Stimulated activated CD8-positive, alpha-beta memory T cell treated with anti-CD3 and anti-CD28 coated beads, Interleukin-15, amount 100 ng/mL, for 1 hour (primary cell): ENCODE results near the gene C14orf93.
"Not testable (repeated sequence)": the region's sequence is repeated elsewhere in the genome, so short reads cannot be mapped to it uniquely, and the experiment has no call there.

Source experiments
- DNase-seq: peaks from one replicate; pipeline ENCODE4 v3.0.0-alpha.2; 2020; ENCODE audit warnings: low read depth

C14orf93 gene

DNA sequence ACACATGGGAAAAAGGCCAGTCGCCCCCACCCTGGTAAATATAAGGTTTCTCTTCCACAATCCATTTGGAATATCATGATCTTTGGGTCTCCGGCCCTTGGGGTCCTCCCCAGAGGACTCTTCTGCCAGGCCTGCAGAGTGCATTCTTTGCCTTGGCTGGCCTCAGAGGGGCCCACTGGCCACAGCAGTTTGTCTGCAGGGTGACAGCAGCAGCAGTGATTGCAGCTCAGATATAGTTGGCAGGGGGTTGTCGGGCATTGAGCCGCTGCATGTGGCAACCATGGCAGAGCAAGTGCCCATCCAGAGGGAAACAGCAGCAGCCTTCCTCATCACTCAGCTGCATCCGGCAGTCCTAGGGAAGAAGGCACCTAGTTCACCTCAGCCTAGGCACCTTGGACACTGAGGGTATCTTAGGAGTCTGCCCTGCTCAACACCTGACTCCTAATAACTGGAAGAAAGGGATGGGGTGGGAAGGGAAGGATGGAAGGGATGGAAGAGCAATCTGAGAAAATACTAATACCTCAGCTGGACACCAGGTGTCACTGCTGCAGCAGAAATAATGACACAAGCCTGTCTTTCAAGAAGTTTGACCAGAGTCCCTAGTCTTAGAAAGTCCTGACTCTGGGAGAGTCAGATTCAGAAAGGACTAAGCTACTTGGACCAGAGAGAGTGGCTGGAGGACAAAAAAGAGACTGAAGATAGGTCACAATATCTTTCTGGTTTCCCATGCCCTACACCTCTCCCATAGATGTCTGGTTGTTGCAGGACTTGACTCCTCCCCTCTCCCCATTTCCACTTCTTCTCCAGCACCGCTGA lies 36.5 kb downstream of the C14orf93 start:
- no peak for DNase-seq

DNA sequence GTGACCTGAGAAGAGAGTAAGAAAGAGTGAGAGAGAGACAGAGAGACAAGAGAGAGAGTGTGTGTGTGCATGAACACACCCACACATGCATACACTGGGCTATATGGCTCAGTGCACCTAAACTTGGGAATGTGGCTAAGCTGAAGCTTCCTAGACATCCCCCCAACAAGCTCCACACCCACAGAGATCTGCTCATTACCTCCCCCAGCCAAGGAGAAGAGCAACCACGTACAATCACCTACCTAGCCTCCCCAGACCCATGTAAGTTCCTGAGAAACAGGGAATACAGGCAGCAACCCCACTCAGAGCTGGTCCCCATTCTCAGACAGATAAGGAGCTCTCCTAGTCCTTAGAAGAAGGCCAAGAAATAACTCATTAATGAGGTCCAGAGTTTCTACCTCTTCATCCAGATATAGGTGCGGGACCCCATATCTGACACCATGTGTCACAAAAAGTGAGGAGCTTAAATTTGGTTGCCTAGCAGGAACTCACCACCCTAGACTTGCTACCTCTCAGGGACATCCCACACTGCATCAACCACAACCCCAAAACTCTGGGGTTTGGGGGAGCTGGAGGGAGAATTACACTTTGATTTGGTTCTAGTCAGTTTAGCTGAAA lies 37.5 kb downstream of the C14orf93 start:
- no peak for DNase-seq

DNA sequence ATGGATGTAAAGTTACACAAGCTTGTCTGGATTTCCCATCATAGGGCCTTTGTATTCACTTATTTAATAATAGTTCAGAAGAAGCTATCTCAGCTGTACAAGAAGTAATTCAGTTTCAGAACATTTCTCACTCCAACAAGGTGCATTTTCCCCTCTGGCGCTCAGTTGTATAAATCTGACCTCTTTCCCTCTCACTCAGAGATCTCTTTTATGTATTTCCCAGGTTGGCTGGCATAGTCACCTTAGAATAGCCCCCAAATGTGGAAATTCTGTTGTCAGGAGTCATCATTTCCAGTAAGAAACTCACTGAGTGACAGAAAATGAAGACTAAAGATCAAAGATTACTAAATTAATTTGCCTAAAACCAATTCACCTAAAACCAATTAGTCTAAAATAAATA lies 38.8 kb downstream of the C14orf93 start:
- no peak for DNase-seq

DNA sequence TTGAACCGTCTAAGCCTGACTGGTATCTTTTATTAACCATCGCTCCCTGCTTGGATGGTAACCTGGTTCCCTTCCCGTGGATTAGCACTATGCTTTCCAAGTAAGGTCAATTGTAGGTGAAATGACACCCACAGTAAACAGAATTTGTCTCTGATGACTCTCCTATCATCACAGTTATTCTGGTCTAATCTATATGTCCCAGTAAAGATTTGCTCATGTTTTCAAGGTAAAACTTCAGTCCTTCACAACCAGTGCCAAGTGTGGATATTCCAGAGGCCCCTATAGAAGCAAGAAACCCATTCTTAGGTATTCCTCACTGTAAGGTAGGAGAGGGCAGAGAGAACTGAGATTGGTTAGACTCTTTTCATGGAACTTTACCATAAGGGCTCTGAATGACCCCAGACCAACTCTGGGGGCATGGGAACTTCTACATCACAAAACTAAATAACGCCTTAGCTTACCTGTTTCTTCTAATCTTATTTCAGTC lies 43.1 kb downstream of the C14orf93 start:
- no peak for DNase-seq

DNA sequence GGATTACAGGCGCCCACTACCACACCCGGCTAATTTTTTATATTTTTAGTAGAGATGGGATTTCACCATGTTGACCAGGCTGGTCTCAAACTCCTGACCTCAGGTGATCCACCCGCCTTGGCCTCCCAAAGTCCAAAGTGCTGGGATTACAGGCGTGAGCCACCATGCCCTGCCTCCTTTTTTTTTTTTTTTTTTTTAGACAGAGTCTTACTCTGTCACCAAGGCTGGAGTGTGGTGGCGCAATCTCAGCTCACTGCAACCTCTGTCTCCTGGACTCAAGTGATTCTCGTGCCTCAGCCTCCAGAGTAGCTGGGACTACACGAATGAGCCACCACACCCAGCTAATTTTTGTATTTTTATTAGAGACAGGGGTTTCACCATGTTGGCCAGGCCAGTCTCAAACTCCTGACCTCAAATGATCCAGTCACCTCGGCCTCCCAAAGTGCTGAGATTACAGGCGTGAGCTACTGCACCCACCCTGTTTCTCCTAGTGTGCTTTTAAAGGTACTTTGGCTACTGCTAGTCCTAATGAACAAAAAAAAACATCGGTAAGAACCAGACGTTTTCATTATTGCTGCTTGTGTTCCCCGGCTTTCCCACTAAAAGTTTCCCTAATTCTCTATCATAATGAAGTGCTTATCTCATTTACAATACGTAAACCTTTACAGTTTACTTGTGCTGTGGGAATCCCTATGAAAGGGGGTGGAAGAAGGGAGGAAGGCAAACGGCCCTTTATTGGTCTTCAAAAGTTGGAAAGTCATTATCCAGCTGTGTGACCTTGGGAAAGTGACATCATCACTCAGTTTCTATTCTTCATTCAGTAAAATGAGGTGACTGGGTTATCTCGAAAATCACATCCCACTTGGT lies 43.8 kb downstream of the C14orf93 start:
- not testable (repeated sequence) for DNase-seq

DNA sequence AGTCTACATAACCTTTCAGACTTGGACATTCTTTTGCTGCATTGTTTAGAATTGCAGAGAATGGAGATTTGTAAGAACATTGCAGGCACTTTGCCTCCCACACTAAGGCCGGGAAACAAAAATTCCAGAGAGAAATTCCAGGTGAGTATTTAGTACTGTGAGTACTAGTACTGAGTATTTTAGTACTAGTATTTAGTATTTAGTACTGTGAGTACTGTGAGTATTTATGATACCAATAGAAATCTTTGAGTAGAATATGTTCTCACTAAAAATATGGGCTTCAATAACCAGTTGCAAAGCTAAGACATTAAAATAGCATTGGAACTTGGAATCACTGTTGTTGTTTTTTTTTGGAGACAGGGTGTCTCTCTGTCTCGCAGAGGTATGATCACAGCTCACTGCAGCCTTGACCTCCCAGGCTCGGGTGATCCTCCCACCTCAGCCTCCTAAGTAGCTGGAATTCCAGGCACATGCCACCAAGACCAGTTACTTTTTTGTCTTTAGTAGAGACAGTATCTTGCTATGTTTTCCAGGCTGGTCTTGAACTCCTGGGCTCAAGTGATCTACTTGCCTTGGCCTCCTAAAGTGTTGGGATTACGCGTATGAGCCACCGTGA lies 47.8 kb downstream of the C14orf93 start:
- DNase-seq: no peak

DNA sequence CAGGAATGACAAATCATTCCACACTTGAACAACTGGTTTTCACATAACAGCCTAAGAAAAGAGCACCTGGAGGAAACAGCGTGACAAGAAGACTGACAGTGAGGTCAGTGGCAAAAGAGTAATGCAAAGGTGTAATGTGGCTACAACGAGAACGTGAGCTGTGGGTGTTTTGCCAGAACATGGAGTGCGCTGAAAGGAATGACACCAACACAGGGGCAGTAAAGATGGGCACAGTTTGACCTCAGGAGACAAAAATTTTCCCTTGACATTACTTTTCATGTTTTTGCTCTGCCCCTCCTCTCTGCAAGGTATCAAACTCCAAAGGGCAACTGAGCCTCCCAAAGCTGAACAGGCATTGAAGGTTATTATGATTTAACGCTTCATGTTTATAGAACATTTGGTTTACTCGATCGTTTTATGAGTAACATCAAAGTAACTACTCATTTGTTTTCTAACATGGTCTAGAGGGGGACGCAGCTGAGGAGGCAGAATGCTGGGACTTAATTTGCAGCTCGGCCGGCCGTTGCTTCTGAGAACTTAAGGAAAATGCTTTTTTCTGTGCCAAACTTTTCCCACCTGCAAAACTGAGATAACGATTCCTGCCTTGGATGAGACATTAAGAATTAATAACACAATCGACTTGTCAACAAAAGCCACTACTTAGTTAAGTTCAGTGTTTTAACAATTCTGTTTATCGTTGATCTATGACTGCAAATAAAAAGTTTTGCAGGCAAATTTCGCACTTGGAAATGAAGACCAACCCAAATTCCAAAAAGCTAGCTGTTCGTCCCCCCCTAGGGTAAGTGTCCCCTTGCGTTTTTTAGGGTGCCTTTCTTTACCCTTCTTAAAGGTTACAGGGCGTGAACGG lies 54.0 kb downstream of the C14orf93 start:
- no peak for DNase-seq

DNA sequence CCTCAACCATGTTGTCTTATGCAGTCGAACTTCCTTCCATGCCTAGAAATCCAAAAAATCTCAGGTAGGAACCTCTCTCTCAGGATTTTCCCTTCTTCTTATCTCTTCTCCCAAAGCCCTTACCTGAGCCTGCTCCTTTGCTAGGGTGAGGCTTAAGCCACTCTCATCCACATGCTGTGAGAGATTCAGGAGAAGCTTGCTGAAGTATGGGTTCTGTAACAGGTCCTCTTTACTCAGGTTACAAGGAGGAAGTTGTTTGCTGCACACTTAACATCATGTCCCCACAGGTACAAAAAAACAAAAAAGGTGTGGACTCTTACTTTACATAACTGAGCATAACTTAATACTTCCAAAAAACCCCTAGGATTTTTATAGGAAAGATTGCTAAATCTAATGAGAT lies 57.5 kb downstream of the C14orf93 start:
- no peak for DNase-seq

DNA sequence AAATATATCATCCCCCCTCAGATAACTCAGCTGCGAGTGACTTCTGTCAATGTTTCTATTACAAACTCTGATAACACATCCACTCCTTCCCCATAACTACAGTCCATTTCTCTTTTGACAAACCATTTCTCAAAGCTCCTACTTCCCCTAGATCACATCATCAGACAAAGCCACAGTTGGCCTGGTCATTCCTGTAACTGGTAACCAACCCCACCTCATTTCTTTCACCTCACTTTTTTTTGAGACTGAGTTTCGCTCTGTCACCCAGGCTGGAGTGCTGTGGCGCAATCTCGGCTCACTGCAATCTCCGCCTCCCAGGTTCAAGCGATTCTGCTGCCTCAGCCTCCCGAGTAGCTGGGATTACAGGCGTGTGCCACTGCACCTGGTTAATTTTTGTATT lies 58.1 kb downstream of the C14orf93 start:
- DNase-seq: not testable (repeated sequence)

DNA sequence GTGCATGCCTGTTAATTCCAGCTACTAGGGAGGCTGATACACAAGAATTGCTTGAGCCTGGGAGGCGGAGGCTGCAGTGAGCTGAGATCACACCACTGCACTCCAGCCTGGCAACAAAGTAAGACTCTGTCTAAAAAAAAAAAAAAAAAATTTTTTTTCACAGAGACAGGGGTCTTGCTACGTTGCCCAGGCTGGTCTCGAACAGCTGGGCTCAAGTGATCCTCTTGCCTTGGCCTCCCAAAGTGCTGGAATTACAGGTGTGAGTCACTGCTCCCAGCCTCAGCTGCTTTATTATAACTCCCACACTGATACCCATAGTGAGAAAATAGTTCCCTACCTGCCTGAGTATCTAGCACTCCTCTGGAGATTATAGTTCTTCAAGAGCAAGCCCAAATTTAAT lies 64.3 kb downstream of the C14orf93 start:
- DNase-seq: no peak

DNA sequence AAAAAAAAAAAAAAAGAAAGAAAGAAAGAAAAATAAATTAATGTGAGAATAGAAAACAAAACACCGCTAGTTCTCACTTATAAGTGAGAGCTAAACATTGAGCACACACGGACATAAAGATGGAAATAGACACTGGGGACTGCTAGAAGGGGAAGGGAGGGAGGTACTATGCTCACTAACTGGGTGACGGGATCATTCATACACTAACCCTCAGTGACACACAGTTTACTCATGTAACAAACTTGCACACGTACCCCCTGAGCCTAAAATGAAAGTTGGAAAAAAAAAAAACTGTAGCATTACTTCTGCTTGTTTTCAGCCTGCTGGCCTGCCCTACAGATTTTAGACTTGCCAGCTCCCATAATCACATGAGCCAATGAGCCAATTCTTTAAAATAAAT lies 70.3 kb downstream of the C14orf93 start:
- no peak for DNase-seq
